ENCODE results near the gene MCC.

MCC gene

GRCh38 chr5:113361701-113362100, 126.6 kb downstream of the MCC start:
- Mint-ChIP-seq H3K36me3 (ENCODE audit: insufficient read depth) (no peaks in the 10 kb centered on the region), H3K4me3 (no peak overlapping the region)

GRCh38 chr5:113359419-113359818, 128.8 kb downstream of the MCC start:
- DNase-seq (no peak), ATAC-seq (replicated peaks) (no peak)
- Mint-ChIP-seq H3K9me3 (peaks cover 0 to 3% of the 10 kb centered on the region in 2 donors), H3K27me3 (no peaks in the 10 kb centered on the region), H3K4me1 (ENCODE audit: low read depth in 2 of 2) (peaks cover 0 to 2% of the 10 kb centered on the region in 2 donors), H3K27ac (no peak overlapping the region), H3K36me3 (ENCODE audit: insufficient read depth) (no peaks in the 10 kb centered on the region), H3K4me3 (no peak overlapping the region)

More at GRCh38 chr5:113361701-113362100, 126.6 kb downstream of the MCC start:
- Mint-ChIP-seq H3K27me3 (no peaks in the 10 kb centered on the region), H3K4me1 (ENCODE audit: low read depth in 2 of 2) (peaks cover 0 to 2% of the 10 kb centered on the region in 2 donors), H3K9me3 (peaks cover 0 to 6% of the 10 kb centered on the region in 2 donors), H3K27ac (no peak overlapping the region)
- ATAC-seq (replicated peaks) = no peak
- no peak for DNase-seq

GRCh38 chr5:113358696-113359095, 129.6 kb downstream of the MCC start:
- Mint-ChIP-seq H3K9me3 (no peaks in the 10 kb centered on the region), H3K27me3 (no peaks in the 10 kb centered on the region), H3K4me1 (ENCODE audit: low read depth in 2 of 2) (peaks cover 0 to 2% of the 10 kb centered on the region in 2 donors), H3K36me3 (ENCODE audit: insufficient read depth) (no peaks in the 10 kb centered on the region), H3K27ac (no peak overlapping the region), H3K4me3 (no peak overlapping the region)
- no peak for ATAC-seq (replicated peaks)
- DNase-seq = no peak

GRCh38 chr5:113357696-113358476, 130.4 kb downstream of the MCC start:
- Mint-ChIP-seq H3K9me3 (no peaks in the 10 kb centered on the region), H3K27me3 (no peaks in the 10 kb centered on the region), H3K4me3 (no peak overlapping the region), H3K27ac (no peak overlapping the region), H3K36me3 (ENCODE audit: insufficient read depth) (no peaks in the 10 kb centered on the region), H3K4me1 (ENCODE audit: low read depth in 2 of 2) (peaks cover 0 to 2% of the 10 kb centered on the region in 2 donors)
- no peak for ATAC-seq (replicated peaks)
- DNase-seq = no peak

GRCh38 chr5:113356487-113356886, 131.8 kb downstream of the MCC start:
- Mint-ChIP-seq H3K4me3 (no peak overlapping the region), H3K36me3 (ENCODE audit: insufficient read depth) (no peaks in the 10 kb centered on the region), H3K27ac (no peak overlapping the region), H3K27me3 (no peaks in the 10 kb centered on the region), H3K4me1 (ENCODE audit: low read depth in 2 of 2) (peaks cover 0 to 2% of the 10 kb centered on the region in 2 donors), H3K9me3 (no peaks in the 10 kb centered on the region)
- DNase-seq (no peak), ATAC-seq (replicated peaks) (no peak)

GRCh38 chr5:113354055-113354454, 134.2 kb downstream of the MCC start:
- Mint-ChIP-seq H3K4me3 (no peak overlapping the region), H3K27me3 (no peaks in the 10 kb centered on the region), H3K4me1 (ENCODE audit: low read depth in 2 of 2) (peaks cover 0 to 2% of the 10 kb centered on the region in 2 donors), H3K27ac (no peak overlapping the region), H3K9me3 (no peaks in the 10 kb centered on the region), H3K36me3 (ENCODE audit: insufficient read depth) (no peaks in the 10 kb centered on the region)
- ATAC-seq (replicated peaks) (no peak), DNase-seq (no peak)

GRCh38 chr5:113347572-113347971, 140.7 kb downstream of the MCC start:
- Mint-ChIP-seq H3K27ac (no peak overlapping the region), H3K36me3 (ENCODE audit: insufficient read depth) (no peaks in the 10 kb centered on the region), H3K4me3 (no peak overlapping the region), H3K9me3 (no peaks in the 10 kb centered on the region), H3K4me1 (ENCODE audit: low read depth in 2 of 2) (no peaks in the 10 kb centered on the region), H3K27me3 (peaks cover 13 to 32% of the 10 kb centered on the region in 2 donors)
- ATAC-seq (replicated peaks) (no peak), DNase-seq (no peak)

GRCh38 chr5:113344973-113345940, 143.0 kb downstream of the MCC start:
- peaks cover 2 to 3% of the 10 kb centered on the region in 2 donors for H3K4me1 Mint-ChIP-seq (ENCODE audit: low read depth in 2 of 2)
- H3K4me3 Mint-ChIP-seq = no peak overlapping the region
- H3K27ac Mint-ChIP-seq = no peak overlapping the region
- H3K27me3 Mint-ChIP-seq = peaks cover 25 to 47% of the 10 kb centered on the region in 2 donors
- no peaks in the 10 kb centered on the region for H3K36me3 Mint-ChIP-seq (ENCODE audit: insufficient read depth)
- no peaks in the 10 kb centered on the region for H3K9me3 Mint-ChIP-seq
- ATAC-seq (replicated peaks) (no peak), DNase-seq (no peak)

GRCh38 chr5:113343343-113343742, 144.9 kb downstream of the MCC start:
- ATAC-seq (replicated peaks) = no peak
- Mint-ChIP-seq H3K36me3 (ENCODE audit: insufficient read depth) (no peaks in the 10 kb centered on the region), H3K9me3 (no peaks in the 10 kb centered on the region), H3K4me1 (ENCODE audit: low read depth in 2 of 2) (peaks cover 2 to 3% of the 10 kb centered on the region in 2 donors), H3K4me3 (no peak overlapping the region), H3K27me3 (peaks cover 25 to 47% of the 10 kb centered on the region in 2 donors), H3K27ac (no peak overlapping the region)
- no peak for DNase-seq

- H3K4me3 Mint-ChIP-seq = no peak overlapping the region
- no peaks in the 10 kb centered on the region for H3K36me3 Mint-ChIP-seq (ENCODE audit: insufficient read depth)
- H3K27ac Mint-ChIP-seq = no peak overlapping the region
- peaks cover 20 to 51% of the 10 kb centered on the region in 2 donors for H3K27me3 Mint-ChIP-seq
- ATAC-seq (replicated peaks) (no peak), DNase-seq (no peak)
- peaks cover 2 to 3% of the 10 kb centered on the region in 2 donors for H3K4me1 Mint-ChIP-seq (ENCODE audit: low read depth in 2 of 2)
- H3K9me3 Mint-ChIP-seq = no peaks in the 10 kb centered on the region
Measured at GRCh38 chr5:113340537-113340936, 147.7 kb downstream of the MCC start.

- ATAC-seq (replicated peaks) (no peak), DNase-seq (no peak)
- peaks cover 4 to 6% of the 10 kb centered on the region in 2 donors for H3K4me1 Mint-ChIP-seq (ENCODE audit: low read depth in 2 of 2)
- peaks cover 11 to 33% of the 10 kb centered on the region in 2 donors for H3K27me3 Mint-ChIP-seq
- no peak overlapping the region for H3K4me3 Mint-ChIP-seq
- no peaks in the 10 kb centered on the region for H3K9me3 Mint-ChIP-seq
- H3K27ac Mint-ChIP-seq = no peak overlapping the region
- H3K36me3 Mint-ChIP-seq (ENCODE audit: insufficient read depth) = no peaks in the 10 kb centered on the region
Measured at GRCh38 chr5:113338628-113339027, 149.6 kb downstream of the MCC start.

GRCh38 chr5:113337515-113338415, 150.5 kb downstream of the MCC start:
- no peaks in the 10 kb centered on the region for H3K9me3 Mint-ChIP-seq
- H3K4me1 Mint-ChIP-seq (ENCODE audit: low read depth in 2 of 2) = peaks cover 4 to 6% of the 10 kb centered on the region in 2 donors
- no peak for DNase-seq

GRCh38 chr5:113336975-113337374, 151.3 kb downstream of the MCC start:
- DNase-seq (no peak), ATAC-seq (replicated peaks) (no peak)
- H3K9me3 Mint-ChIP-seq = no peaks in the 10 kb centered on the region
- no peak overlapping the region for H3K27ac Mint-ChIP-seq
- H3K4me1 Mint-ChIP-seq (ENCODE audit: low read depth in 2 of 2) = peaks cover 4 to 6% of the 10 kb centered on the region in 2 donors
- no peaks in the 10 kb centered on the region for H3K36me3 Mint-ChIP-seq (ENCODE audit: insufficient read depth)
- no peak overlapping the region for H3K4me3 Mint-ChIP-seq
- H3K27me3 Mint-ChIP-seq = peaks cover 6 to 26% of the 10 kb centered on the region in 2 donors

More at GRCh38 chr5:113337515-113338415, 150.5 kb downstream of the MCC start:
- Mint-ChIP-seq H3K36me3 (ENCODE audit: insufficient read depth) (no peaks in the 10 kb centered on the region), H3K27me3 (peaks cover 11 to 31% of the 10 kb centered on the region in 2 donors), H3K27ac (no peak overlapping the region), H3K4me3 (no peak overlapping the region)
- ATAC-seq (replicated peaks) = no peak
